SW480 (cell line): ENCODE measurements around the gene CNTNAP4.

Source experiments
- DNase-seq: peaks from one replicate; pipeline ENCODE4 v3.0.0-alpha.2; 2016; ENCODE audit warnings: low spot score

Gene CNTNAP4

DNA sequence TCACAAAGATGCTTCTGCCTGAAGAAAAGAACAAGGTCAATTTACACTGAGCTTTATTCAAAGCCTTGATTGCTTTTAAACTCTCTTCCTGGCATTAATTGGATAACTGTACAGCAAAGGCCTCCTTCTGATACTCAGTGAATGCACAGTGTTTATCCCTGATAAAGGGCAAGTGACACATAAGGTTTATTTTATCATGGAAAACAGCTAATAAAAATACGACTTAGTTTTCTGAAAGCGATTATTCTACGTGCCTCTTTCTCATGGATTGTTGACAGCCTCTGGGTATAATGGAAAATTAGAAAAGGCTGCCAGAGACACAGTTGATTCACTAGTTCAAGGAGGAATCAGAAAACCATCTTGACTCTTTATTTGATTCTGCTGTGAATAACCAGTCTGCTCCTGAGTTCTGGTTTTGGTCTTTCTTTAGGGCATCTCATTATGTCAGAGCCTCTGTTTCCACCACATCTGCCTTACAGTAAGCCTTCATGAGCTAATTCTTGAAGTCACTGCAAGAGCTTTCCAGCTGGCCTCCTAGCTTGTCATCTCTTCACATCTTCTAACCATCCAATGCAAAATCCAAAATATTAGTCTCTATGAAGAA, 212.9 kb downstream of the CNTNAP4 start:
- DNase-seq, result no peak

DNA sequence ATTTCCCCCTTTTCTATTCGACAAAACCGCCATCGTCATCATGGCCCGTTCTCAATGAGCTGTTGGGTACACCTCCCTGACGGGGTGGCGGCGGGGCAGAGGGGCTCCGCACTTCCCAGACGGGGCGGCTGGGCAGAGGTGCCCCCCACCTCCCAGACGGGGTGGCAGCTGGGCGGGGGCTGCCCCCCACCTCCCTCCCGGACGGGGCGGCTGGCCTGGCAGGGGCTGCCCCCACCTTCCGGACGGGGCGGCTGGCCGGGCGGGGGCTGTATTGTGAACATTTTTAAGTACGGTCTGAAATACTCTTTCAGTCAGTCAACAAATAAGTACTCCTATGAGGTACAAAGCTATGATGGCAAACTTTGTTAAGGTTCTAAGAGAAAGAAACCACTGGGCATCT, 222.8 kb downstream of the CNTNAP4 start:
- no peak for DNase-seq

- DNase-seq, result no peak
These were observed 224.9 kb downstream of the CNTNAP4 start for GRCh38 chr16:76502063-76502462.

GRCh38 chr16:76502555-76502954, 225.4 kb downstream of the CNTNAP4 start:
- DNase-seq, result no peak

DNA sequence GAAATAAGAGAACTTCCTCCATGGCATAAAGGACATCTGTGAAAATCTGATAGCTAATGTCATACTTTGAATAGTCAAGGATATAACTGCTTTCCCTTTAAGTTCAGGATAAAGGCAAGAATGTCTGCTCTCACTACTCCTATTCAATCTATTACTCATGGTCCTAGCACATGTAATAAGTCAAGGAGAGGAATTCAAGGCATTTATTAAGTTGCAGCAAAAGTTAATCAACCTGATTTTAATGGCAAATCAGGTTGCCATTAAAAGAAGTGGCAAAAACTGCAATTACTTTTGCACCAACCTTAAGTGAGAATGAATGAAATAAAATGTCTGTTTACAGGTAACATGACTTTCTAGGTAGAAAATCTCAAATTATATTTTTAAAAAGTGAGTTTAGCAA, 225.9 kb downstream of the CNTNAP4 start:
- DNase-seq, result no peak

- DNase-seq, result no peak
These were observed 234.0 kb downstream of the CNTNAP4 start for GRCh38 chr16:76511203-76511602.

GRCh38 chr16:76518781-76519180, 241.6 kb downstream of the CNTNAP4 start:
- DNase-seq, result no peak

GRCh38 chr16:76524356-76524755, 247.2 kb downstream of the CNTNAP4 start:
- no peak for DNase-seq

- DNase-seq, result no peak
These were observed 247.6 kb downstream of the CNTNAP4 start for GRCh38 chr16:76524769-76525168.

GRCh38 chr16:76527244-76527643, 250.0 kb downstream of the CNTNAP4 start:
- no peak for DNase-seq

DNA sequence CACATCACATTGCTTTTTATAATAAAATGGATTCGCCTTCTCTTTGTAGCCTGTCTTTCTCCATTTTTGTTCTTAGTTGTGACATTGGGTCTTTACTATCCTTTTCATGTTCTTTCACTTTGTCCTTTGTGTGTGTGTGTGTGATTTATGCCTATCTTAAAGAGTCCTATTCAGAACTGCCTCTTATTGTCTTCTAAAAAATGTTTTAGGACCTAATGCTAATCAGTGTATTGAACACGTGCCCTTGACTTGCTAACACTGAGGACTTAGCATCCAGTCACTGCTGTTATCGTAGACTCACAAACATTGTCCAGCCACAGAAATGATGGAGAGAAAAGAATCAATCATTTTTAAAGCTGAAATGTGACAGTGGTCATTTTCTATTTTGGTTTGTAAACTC, 251.9 kb downstream of the CNTNAP4 start:
- no peak for DNase-seq

DNA sequence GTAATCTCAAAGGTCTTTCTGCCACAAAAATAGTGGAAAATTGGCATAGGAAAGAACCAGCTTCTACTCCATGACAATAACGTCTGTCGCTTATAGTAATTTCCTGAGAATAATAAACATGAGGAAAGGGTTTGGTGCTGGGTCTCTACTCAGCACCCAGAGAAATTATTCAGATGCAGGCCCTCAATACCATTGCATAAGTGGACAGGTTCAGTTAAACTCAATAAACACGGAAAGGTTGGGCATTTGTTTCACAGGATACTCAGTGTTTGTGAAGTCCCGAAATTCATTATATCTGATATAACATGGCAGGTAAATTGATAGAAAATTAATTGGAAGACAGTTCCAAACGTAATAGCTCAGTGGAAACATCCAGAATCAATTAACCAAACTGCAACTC, 254.0 kb downstream of the CNTNAP4 start:
- no peak for DNase-seq

- no peak for DNase-seq
These were observed 255.2 kb downstream of the CNTNAP4 start for GRCh38 chr16:76532188-76532973.

DNA sequence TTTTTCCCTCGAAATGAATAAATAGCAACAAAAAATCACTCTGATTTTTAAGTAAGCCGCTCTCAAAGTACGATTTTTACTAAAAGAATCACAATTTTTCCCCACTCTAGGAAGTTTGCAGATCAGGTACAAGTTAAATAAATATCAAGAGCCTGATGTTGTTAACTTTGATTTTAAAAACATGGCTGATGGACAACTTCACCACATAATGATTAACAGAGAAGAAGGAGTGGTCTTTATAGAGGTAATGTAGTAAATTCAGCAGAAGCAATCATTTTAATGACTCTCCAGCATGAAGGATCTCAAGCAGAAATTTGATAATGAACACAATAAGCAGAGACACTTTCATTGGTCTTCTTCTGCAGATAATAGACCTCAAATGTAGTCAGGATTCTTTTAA, 262.4 kb downstream of the CNTNAP4 start:
- no peak for DNase-seq

DNA sequence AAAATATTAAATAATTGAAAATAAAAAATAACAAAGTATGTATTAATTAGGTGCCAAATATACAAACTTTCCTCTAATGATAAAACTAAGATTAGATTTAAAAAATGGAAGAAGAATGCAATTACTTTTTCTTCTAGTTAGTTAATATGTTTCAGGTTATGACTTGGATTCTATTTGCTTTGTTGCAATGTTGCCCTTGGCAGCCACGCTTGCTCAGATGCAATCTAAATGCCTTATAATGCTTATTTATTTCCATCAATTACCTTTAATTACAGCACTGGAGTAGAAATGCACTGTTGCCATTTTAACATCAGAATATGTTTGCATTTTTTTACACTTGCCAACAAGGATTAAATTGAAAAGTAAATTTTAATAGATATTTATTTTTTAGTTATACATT, 263.9 kb downstream of the CNTNAP4 start:
- no peak for DNase-seq

DNA sequence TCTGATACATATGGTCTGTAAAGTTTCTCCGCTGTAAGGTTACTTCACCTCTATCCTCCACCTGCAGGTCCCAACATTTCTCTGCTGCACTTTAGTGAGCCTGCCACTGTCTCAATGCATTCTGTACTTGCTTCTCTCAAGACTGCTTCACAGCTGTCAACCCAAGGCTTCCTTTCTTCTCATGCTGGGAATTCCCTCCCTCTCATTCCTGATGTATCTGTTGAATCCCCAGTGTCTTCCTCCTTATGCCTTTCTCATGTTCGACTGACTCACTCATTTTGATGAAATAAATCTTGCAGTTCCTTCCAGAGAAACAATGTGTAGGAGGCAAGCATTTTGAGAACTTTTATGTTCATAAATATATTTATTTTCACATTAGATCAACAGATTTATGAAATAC, 288.3 kb downstream of the CNTNAP4 start:
- DNase-seq, result no peak

- no peak for DNase-seq
These were observed 294.6 kb downstream of the CNTNAP4 start for GRCh38 chr16:76571755-76572154.

- no peak for DNase-seq
These were observed 296.1 kb downstream of the CNTNAP4 start for GRCh38 chr16:76573281-76573680.

- DNase-seq, result peak; percentile 69
These were observed 297.4 kb downstream of the CNTNAP4 start for GRCh38 chr16:76574651-76575050.

DNA sequence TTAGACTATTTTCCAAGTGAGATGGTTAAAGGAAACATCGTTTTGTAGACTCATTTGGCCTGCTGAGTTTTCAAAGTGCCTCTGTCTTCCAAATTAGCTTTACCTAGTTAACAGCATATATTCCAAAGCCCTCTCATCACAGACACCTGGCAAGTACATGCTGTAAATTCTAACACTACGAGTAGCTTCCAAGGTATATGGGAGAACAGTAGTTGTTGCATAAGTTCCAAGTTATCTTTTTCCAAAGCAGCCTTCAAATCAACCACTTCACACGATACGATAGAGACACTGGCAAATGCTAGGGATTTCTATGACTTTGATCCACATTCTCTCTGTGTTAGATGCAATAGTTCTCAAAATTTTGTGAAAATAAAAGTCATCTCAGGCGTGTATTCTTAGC, 299.3 kb downstream of the CNTNAP4 start:
- no peak for DNase-seq

GRCh38 chr16:76577003-76577402, 299.8 kb downstream of the CNTNAP4 start:
- no peak for DNase-seq

DNA sequence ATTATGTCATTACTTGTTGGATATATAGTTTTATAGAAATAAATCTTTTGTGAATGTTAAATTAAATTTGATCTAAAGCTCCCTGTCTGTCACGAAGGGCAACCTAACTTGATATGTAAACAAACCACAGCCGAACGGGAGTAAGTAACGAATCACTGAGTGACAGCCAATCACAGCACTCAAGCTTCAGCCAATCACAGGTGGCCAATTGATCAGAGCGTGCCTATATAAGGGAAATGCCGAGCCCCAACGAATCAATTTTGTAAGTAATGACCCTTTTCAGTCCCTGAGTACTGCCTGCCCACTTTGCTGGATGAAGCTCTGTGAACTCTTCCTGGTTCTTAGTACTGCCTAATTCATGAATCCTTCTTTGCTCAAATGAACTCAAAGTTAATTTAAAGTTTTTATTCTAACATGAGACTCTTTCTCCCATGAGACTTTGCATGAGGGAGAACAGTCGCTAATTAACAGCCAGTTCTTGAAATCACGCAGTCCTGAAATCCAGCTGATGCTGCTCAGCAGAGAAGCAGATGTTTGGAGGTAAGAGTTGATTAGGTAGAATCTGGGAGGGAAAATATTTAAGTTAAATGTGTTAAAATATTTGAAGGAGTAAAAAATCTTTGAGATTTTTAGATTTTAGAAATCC, 302.2 kb downstream of the CNTNAP4 start:
- DNase-seq, result no peak

DNA sequence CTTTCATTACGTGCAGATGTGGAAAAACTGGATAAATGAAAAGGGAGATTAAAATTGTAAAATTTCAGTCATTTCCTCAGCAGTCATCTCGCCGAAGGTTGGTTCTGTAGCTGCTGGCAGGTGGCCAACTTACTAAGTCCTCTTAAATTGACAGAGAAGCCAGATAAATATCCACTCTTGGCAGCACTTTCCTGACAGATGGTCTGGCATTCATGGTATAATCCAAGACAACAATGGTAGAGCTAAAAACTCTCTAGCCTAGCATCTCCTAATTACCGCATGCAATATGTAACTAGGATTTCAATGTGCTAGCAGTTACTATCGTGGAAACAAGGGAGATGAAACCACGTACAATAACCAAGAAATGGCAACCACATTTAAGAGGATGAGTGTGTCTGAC, 306.3 kb downstream of the CNTNAP4 start:
- DNase-seq, result no peak
